PC-3 (cell line): ENCODE data around the gene AMIGO3. TPM values are rescaled to one million over a fixed set of nuclear protein-coding genes. Genes with fewer than 3 reads are reported as not detected.

Experiments
- ATAC-seq: fragments of 200-7000 bp; cut with Tn5 transposase; 2 replicates; pipeline ENCODE4 v1.9.1; 2020; ENCODE audit warnings: mild to moderate bottlenecking, moderate library complexity
- BruUV-seq: library from RNA; stranded (reverse); fragments of 400-500 nt; replicated peaks from 2 replicates; lab custom pipeline; 2021; lab: Mats Ljungman, UMichigan
- CTCF ChIA-PET: fragments of 300-600 bp; sonication (Branson Sonifier 250); formaldehyde crosslinking; loops from one replicate; lab custom pipeline; 2022; ENCODE audit warnings: antibody characterized with exemption; lab: Charles Lee
- POLR2A ChIA-PET: fragments of 300-600 bp; sonication (Branson Sonifier 250); formaldehyde crosslinking; loops from one replicate; lab custom pipeline; 2022; ENCODE audit warnings: antibody characterized with exemption; ENCODE audit not compliant: unreplicated experiment; lab: Charles Lee
- DNase-seq: peaks from one replicate; pipeline ENCODE4 v3.0.0-alpha.2; 2015
- H2AFZ ChIP-seq: fragments of 300-600 bp; sonication (generic); 2 replicates; pipeline ENCODE4 v1.6.0; 2016; ENCODE audit warnings: antibody characterized with exemption, low read length
- H3F3A ChIP-seq: fragments of 300-600 bp; sonication (generic); one replicate; pipeline ENCODE4 v1.6.0; 2017; ENCODE audit warnings: antibody characterized with exemption, low read length, control low read depth, mild to moderate bottlenecking; ENCODE audit not compliant: unreplicated experiment
- H3K27ac ChIP-seq: fragments of 300-600 bp; sonication (generic); 2 replicates; pipeline ENCODE4 v1.5.1; 2016; ENCODE audit warnings: mild to moderate bottlenecking, low read length
- H3K27me3 ChIP-seq: fragments of 300-600 bp; sonication (generic); 2 replicates; pipeline ENCODE4 v1.6.1; 2016; ENCODE audit warnings: low read length, mixed read lengths
- H3K36me3 ChIP-seq: fragments of 300-600 bp; sonication (generic); 2 replicates; pipeline ENCODE4 v1.6.1; 2016; ENCODE audit warnings: low read depth, mixed run types, low read length, mixed read lengths
- H3K4me1 ChIP-seq: fragments of 300-600 bp; sonication (generic); 2 replicates; pipeline ENCODE4 v1.5.1; 2016; ENCODE audit warnings: low read length; ENCODE audit not compliant: insufficient read depth
- H3K4me2 ChIP-seq: fragments of 300-600 bp; sonication (generic); 2 replicates; pipeline ENCODE4 v1.6.0; 2016; ENCODE audit warnings: low read length
- H3K4me3 ChIP-seq: fragments of 300-600 bp; sonication (generic); 2 replicates; pipeline ENCODE4 v1.5.1; 2016; ENCODE audit warnings: mild to moderate bottlenecking, low read length, mixed read lengths
- H3K79me2 ChIP-seq: fragments of 300-600 bp; sonication (generic); 2 replicates; pipeline ENCODE4 v1.6.1; 2017; ENCODE audit warnings: low read length, mixed read lengths
- H3K9ac ChIP-seq: fragments of 300-600 bp; sonication (generic); 2 replicates; pipeline ENCODE4 v1.6.0; 2016; ENCODE audit warnings: mild to moderate bottlenecking, low read length
- H3K9me2 ChIP-seq: fragments of 300-600 bp; sonication (generic); replicated peaks from 2 replicates; pipeline ENCODE4 v1.6.1; 2016; ENCODE audit warnings: mixed run types, low read length, mixed read lengths
- H3K9me3 ChIP-seq: fragments of 300-600 bp; sonication (generic); 2 replicates; pipeline ENCODE4 v1.6.1; 2016; ENCODE audit warnings: low read length, mixed read lengths
- H4K20me1 ChIP-seq: fragments of 300-600 bp; sonication (generic); 2 replicates; pipeline ENCODE4 v1.6.1; 2016; ENCODE audit warnings: low read length, mixed read lengths
- EZH2 ChIP-seq: fragments of 300-600 bp; sonication (generic); IDR thresholded peaks from one replicate; pipeline ENCODE4 v1.6.1; 2017; ENCODE audit warnings: antibody characterized with exemption, mild to moderate bottlenecking, low read length; ENCODE audit not compliant: unreplicated experiment
- EZH2phosphoT487 ChIP-seq: fragments of 300-600 bp; sonication (generic); IDR thresholded peaks from 2 replicates; pipeline ENCODE4 v1.6.1; 2018; ENCODE audit warnings: mild to moderate bottlenecking, antibody characterized with exemption, low read length, borderline replicate concordance
- intact Hi-C: fragments of 100-400 bp; cut with micrococcal nuclease; formaldehyde crosslinking; loops from 2 replicates; pipeline ENCODE4 v1.9.0; 2023
- total RNA-seq: library from RNA; depleted of rRNA; stranded (reverse); fragments of >200 nt; gene quantifications from 2 replicates; pipeline ENCODE4 v1.2.3, GENCODE V29; 2014
- TF ChIP-seq, protein P1 (sequence below): fragments of 300-600 bp; sonication (generic); conservative IDR thresholded peaks from 2 replicates; pipeline ENCODE4 v1.5.1; 2017; ENCODE audit warnings: antibody characterized with exemption, low read depth, mild to moderate bottlenecking, low read length

The AMIGO3 gene
- total RNA-seq, 1 experiment from 2014 or later = 1.8 TPM

DNA sequence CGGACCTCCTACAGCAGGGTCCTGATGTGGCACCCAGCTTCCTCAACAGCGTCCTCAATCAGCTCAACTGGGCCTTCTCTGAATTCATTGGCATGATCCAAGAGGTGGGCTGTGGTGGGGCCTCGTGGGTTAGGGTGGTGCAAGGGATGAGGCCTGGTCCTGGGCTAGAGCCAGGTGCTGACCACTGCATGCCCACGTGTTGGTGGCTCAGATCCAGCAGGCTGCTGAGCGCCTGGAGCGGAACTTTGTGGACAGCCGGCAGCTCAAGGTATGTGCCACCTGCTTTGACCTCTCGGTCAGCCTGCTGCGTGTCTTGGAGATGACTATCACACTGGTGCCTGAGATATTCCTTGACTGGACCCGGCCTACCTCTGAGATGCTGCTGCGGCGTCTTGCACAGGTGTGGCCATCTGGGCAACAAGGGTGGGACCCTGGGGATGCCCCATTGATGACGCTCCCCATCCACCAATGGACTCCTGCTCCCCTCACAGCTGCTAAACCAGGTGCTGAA, 3.8 kb downstream of the AMIGO3 start:
- peaks cover 3% of the 10 kb centered on the region; the same call in 1 of the 2 replicates for H3K4me1 ChIP-seq
- no peaks in the 10 kb centered on the region for H3F3A ChIP-seq
- no peaks in the 10 kb centered on the region for H3K36me3 ChIP-seq
- ChIA-PET CTCF (no interaction called here), POLR2A (no interaction called here)
- ATAC-seq (no peak), DNase-seq (no peak)
- no peaks in the 10 kb centered on the region for H4K20me1 ChIP-seq
- intact Hi-C loops = no loop called here
- no peak overlapping the region for H3K4me2 ChIP-seq
- H3K9me2 ChIP-seq = no peaks in the 10 kb centered on the region
- H3K27ac ChIP-seq = no peak overlapping the region
- no peaks in the 10 kb centered on the region for H3K9me3 ChIP-seq
- no peaks in the 10 kb centered on the region for H3K79me2 ChIP-seq
- no peak overlapping the region for H2AFZ ChIP-seq
- H3K27me3 ChIP-seq = no peaks in the 10 kb centered on the region
- no peak overlapping the region for H3K9ac ChIP-seq
- TF ChIP-seq, protein P1, sequence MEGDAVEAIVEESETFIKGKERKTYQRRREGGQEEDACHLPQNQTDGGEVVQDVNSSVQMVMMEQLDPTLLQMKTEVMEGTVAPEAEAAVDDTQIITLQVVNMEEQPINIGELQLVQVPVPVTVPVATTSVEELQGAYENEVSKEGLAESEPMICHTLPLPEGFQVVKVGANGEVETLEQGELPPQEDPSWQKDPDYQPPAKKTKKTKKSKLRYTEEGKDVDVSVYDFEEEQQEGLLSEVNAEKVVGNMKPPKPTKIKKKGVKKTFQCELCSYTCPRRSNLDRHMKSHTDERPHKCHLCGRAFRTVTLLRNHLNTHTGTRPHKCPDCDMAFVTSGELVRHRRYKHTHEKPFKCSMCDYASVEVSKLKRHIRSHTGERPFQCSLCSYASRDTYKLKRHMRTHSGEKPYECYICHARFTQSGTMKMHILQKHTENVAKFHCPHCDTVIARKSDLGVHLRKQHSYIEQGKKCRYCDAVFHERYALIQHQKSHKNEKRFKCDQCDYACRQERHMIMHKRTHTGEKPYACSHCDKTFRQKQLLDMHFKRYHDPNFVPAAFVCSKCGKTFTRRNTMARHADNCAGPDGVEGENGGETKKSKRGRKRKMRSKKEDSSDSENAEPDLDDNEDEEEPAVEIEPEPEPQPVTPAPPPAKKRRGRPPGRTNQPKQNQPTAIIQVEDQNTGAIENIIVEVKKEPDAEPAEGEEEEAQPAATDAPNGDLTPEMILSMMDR = no peak
- TF ChIP-seq EZH2 = no peak
- no peak overlapping the region for H3K4me3 ChIP-seq
- no TSS peak for BruUV-seq

DNA sequence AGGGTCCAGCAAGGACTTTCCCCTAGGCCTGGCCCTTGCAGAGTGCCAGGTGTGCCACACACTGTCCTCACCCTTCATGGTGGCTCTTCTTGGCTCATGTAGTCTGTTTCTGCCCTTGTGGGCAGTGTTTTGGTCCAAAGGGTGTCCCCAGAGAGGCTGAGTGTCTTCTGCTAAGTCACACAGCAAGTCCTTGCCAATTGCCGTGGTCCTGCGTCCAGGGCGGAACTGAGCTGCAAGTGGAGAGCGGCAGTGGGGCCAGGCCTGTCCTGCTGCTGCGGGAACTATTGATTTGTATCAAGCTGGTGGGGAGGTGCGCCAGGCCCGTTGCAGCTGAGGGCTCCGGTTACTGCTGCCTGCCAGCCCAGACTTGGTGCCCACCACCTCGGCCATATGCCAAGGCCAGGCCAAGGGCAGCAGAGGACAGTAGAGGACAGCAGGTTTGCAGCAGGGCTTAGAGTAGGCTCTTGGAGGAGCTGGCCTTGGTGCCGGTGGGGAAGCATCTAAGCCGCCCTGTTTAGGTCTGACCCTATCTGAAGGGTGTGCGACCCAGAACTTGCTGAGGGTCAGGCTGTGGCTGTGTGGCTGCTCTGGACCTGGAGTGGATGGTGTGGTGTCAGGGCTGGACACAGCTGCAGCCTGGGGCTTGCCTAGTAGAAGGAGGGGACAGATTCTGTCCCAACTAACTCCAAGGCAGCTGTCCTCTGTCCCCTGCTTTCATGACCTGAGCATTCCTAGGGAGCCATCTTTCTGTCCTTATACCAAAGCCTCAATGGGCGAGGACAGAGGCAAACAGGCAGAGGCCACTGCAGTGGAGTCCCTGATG, 4.5 kb downstream of the AMIGO3 start:
- BruUV-seq = no TSS peak
- Histone ChIP-seq H3K9me3 (no peaks in the 10 kb centered on the region), H3K9ac (no peak overlapping the region), H3F3A (no peaks in the 10 kb centered on the region), H3K9me2 (no peaks in the 10 kb centered on the region), H4K20me1 (no peaks in the 10 kb centered on the region), H3K79me2 (no peaks in the 10 kb centered on the region), H3K4me3 (no peak overlapping the region), H2AFZ (no peak overlapping the region), H3K4me2 (no peak overlapping the region), H3K27ac (no peak overlapping the region), H3K4me1 (peaks cover 3% of the 10 kb centered on the region; the same call in 1 of the 2 replicates), H3K27me3 (no peaks in the 10 kb centered on the region), H3K36me3 (no peaks in the 10 kb centered on the region)
- ATAC-seq = no peak
- TF ChIP-seq EZH2phosphoT487 (no peak), EZH2 (no peak)
- TF ChIP-seq, protein P1 = no peak
- ChIA-PET CTCF (no interaction called here), POLR2A (no interaction called here)
- no peak for DNase-seq
- intact Hi-C loops = no loop called here
